MCF 10A (cell line): ENCODE results near the gene CCL22. TPM values are rescaled to one million over a fixed set of nuclear protein-coding genes. Genes with fewer than 3 reads are reported as not detected.

Experiments used
- BruUV-seq: library from RNA; stranded (reverse); fragments of 400-500 nt; replicated peaks from 2 replicates; lab custom pipeline; 2021; lab: Mats Ljungman, UMichigan
- CTCF ChIA-PET: fragments of 300-600 bp; sonication (Branson Sonifier 250); formaldehyde crosslinking; extraction: SDS; loops from one replicate; lab custom pipeline; 2021; ENCODE audit warnings: antibody characterized with exemption, inconsistent platforms; lab: Yijun Ruan, JAX
- POLR2A ChIA-PET: fragments of 300-600, 350-650 bp; sonication (Branson Sonifier 250); formaldehyde crosslinking; extraction: SDS; loops from one replicate; lab custom pipeline; 2020; ENCODE audit warnings: antibody characterized with exemption, inconsistent platforms; lab: Yijun Ruan, JAX
- DNase-seq: peaks from one replicate; pipeline ENCODE4 v3.0.0-alpha.2; 2018; ENCODE audit not compliant: unreplicated experiment
- H3K27ac Mint-ChIP-seq: one replicate; pipeline ENCODE4 v1.8.0; 2022; ENCODE audit warnings: mild to moderate bottlenecking, low read depth, mixed read lengths; ENCODE audit not compliant: unreplicated experiment
- H3K27me3 Mint-ChIP-seq: one replicate; pipeline ENCODE4 v1.8.0; 2022; ENCODE audit warnings: mixed read lengths; ENCODE audit not compliant: insufficient read depth, unreplicated experiment
- H3K36me3 Mint-ChIP-seq: one replicate; pipeline ENCODE4 v1.8.0; 2022; ENCODE audit warnings: mild to moderate bottlenecking, moderate library complexity, mixed read lengths; ENCODE audit not compliant: insufficient read depth, unreplicated experiment
- H3K4me1 Mint-ChIP-seq: one replicate; pipeline ENCODE4 v1.8.0; 2022; ENCODE audit warnings: mixed read lengths; ENCODE audit not compliant: insufficient read depth, unreplicated experiment
- H3K4me3 Mint-ChIP-seq: one replicate; pipeline ENCODE4 v1.8.0; 2022; ENCODE audit warnings: mild to moderate bottlenecking, moderate library complexity, mixed read lengths; ENCODE audit not compliant: unreplicated experiment
- H3K9me3 Mint-ChIP-seq: one replicate; pipeline ENCODE4 v1.8.0; 2022; ENCODE audit warnings: mixed read lengths; ENCODE audit not compliant: unreplicated experiment
- CTCF ChIP-seq: fragments of 200-600 bp; IDR thresholded peaks from one replicate; pipeline ENCODE4 v1.8.0; 2022; ENCODE audit warnings: antibody characterized with exemption, mild to moderate bottlenecking; ENCODE audit not compliant: unreplicated experiment
- intact Hi-C: fragments of 100-400 bp; cut with micrococcal nuclease; formaldehyde crosslinking; loops from 2 replicates; pipeline ENCODE4 v1.14.1; 2022
- total RNA-seq: library from RNA; stranded (reverse); gene quantifications from 2 replicates; pipeline ENCODE4 v1.2.3, GENCODE V29; 2022

The CCL22 gene
- total RNA-seq, 1 experiment from 2014 or later: not detected

- no peak overlapping the region for H3K27ac Mint-ChIP-seq
- CTCF ChIA-PET: interaction anchor here (0.7 to 0.9 kb wide), 2 partner anchors 37 to 374 kb away, joined by 3 to 4 read pairs; no protein-coding TSS in a partner anchor
- H3K36me3 Mint-ChIP-seq: no peaks in the 10 kb centered on the region
- intact Hi-C loops: no loop called here
- no TSS peak for BruUV-seq
- no peak for DNase-seq
- TF ChIP-seq CTCF: no peak
- H3K9me3 Mint-ChIP-seq: no peaks in the 10 kb centered on the region
- H3K27me3 Mint-ChIP-seq: no peaks in the 10 kb centered on the region
- no peak overlapping the region for H3K4me3 Mint-ChIP-seq
- POLR2A ChIA-PET: interaction anchor here (0.6 kb wide), 1 partner anchor 65 kb away, joined by 3 read pairs; the partner anchor contains the start of genes CIAPIN1 and COQ9
- peaks cover 10% of the 10 kb centered on the region for H3K4me1 Mint-ChIP-seq
Measured at GRCh38 chr16:57381791-57382534, 23.4 kb downstream of the CCL22 start.

- DNase-seq: no peak
- intact Hi-C loops: no loop called here
- TF ChIP-seq CTCF: no peak
- H3K27me3 Mint-ChIP-seq: no peaks in the 10 kb centered on the region
- H3K27ac Mint-ChIP-seq: no peak overlapping the region
- no peaks in the 10 kb centered on the region for H3K36me3 Mint-ChIP-seq
- H3K4me3 Mint-ChIP-seq: no peak overlapping the region
- ChIA-PET POLR2A (no interaction called here), CTCF (interaction anchor here (0.6 kb wide), 1 partner anchor 485 kb away, joined by 3 read pairs; no protein-coding TSS in a partner anchor)
- peaks cover 9% of the 10 kb centered on the region for H3K4me1 Mint-ChIP-seq
- no peaks in the 10 kb centered on the region for H3K9me3 Mint-ChIP-seq
- BruUV-seq: no TSS peak
Measured at GRCh38 chr16:57382535-57383275, 24.1 kb downstream of the CCL22 start.

- H3K4me3 Mint-ChIP-seq: no peak overlapping the region
- H3K27me3 Mint-ChIP-seq: no peaks in the 10 kb centered on the region
- no peak overlapping the region for H3K27ac Mint-ChIP-seq
- no peaks in the 10 kb centered on the region for H3K9me3 Mint-ChIP-seq
- intact Hi-C loops: no loop called here
- no TSS peak for BruUV-seq
- DNase-seq: no peak
- POLR2A ChIA-PET: no interaction called here
- TF ChIP-seq CTCF: no peak
- CTCF ChIA-PET: interaction anchor here (0.6 kb wide), 2 partner anchors 33 to 484 kb away, joined by 3 read pairs; no protein-coding TSS in a partner anchor
- peaks cover 8% of the 10 kb centered on the region for H3K4me1 Mint-ChIP-seq
- no peaks in the 10 kb centered on the region for H3K36me3 Mint-ChIP-seq
Measured at GRCh38 chr16:57383276-57384247, 25.0 kb downstream of the CCL22 start.
